Psoas muscle (tissue), 8 donors: Measurements from ENCODE around the gene DNPEP. TPM values are rescaled to one million over a fixed set of nuclear protein-coding genes. Genes with fewer than 3 reads are reported as not detected.
A peak's percentile ranks its signal among the peaks of the same experiment; 100 is the strongest.

Experiments
- ATAC-seq, 4 donors: fragments of 200-7000 bp; cut with Tn5 transposase; one replicate each; pipeline ENCODE4 v1.9.1; 2020; ENCODE audit warnings: moderate library complexity in 3 of 4, mild to moderate bottlenecking in 2 of 4
- DNase-seq, 2 donors: peaks; one replicate each; pipeline ENCODE4 v3.0.0-alpha.2; 2020
- H3K27ac ChIP-seq: fragments of 200-600 bp; one replicate; pipeline ENCODE4 v1.8.0; 2022
- H3K27me3 ChIP-seq, 3 donors: fragments of 200-600 bp in 1 of 3; one replicate each; pipeline versions ENCODE4 v1.6.1 to v1.8.0; 2013 to 2022; ENCODE audit warnings: low read length in 2 of 3, mild to moderate bottlenecking in 2 of 3, moderate library complexity in 1 of 3; ENCODE audit not compliant: insufficient read depth in 3 of 3
- H3K36me3 ChIP-seq, 2 donors: fragments of 200-600 bp in 1 of 2; one replicate each; pipeline versions ENCODE4 v1.6.1 to v1.8.0; 2013 to 2022; ENCODE audit warnings: low read depth in 1 of 2, mild to moderate bottlenecking in 1 of 2, moderate library complexity in 1 of 2; ENCODE audit not compliant: insufficient read depth in 1 of 2
- H3K4me1 ChIP-seq: fragments of 200-600 bp; one replicate; pipeline ENCODE4 v1.8.0; 2022
- H3K4me3 ChIP-seq: fragments of 200-600 bp; one replicate; pipeline ENCODE4 v1.8.0; 2022; ENCODE audit warnings: mild to moderate bottlenecking
- H3K9me3 ChIP-seq: fragments of 200-600 bp; one replicate; pipeline ENCODE4 v1.8.0; 2022
- CTCF ChIP-seq: fragments of 200-600 bp; IDR thresholded peaks from one replicate; pipeline ENCODE4 v1.8.0; 2022; ENCODE audit warnings: antibody characterized with exemption
- WGBS, 3 donors: extraction: QIAGEN DNeasy Blood & Tissue Kit; methylation state at CpG; one replicate each; pipeline versions ENCODE4 v1.1.6 to v1.1.7; 2013; 5-methylcytosine and 5-hydroxymethylcytosine counted together
- intact Hi-C, 2 donors: fragments of 100-400 bp; cut with DNase I; formaldehyde crosslinking; loops; one replicate each; pipeline versions ENCODE4 v1.11.0 to v1.14.2; 2022
- polyA plus RNA-seq, 3 donors: library from polyadenylated mRNA; stranded (reverse); fragments of 200-250 nt; gene quantifications; one replicate each; pipeline ENCODE4 v1.2.3, GENCODE V29; 2013
- total RNA-seq, 4 donors: library from RNA; stranded (reverse); fragmentation: NEBNext Ultra II Directional in 2 of 4; extraction: Animal tissue kit (Norgen Biotek cat#: 25700) in 2 of 4; gene quantifications; one replicate each; pipeline versions ENCODE4 v1.2.1 to v1.2.4, GENCODE V29; 2021 to 2023
- donor health status: healthy with polysubstance abuse.
- donor health status: DM: no; HTN: no; CAD: no; lungs with moderate emphysema.
- donor health status: Bipolar disorder and iron deficiency.
- donor health status: healthy.
- donor health status: DM: yes; HTN: yes; CAD: no.
- donor health status: DM: no; HTN: no; CAD: no.
- donor health status: DM: no; HTN: no; CAD: no.
- donor health status: DM: yes; HTN: yes; CAD: no.

Gene DNPEP
- total and polyA plus RNA-seq, 7 donors, result 46.7 to 93.1 (median 65.4) TPM

GRCh38 chr2:219400562-219400961 is 12.8 kb upstream of the DNPEP start:
- Histone ChIP-seq H3K36me3 (no peaks in the 10 kb centered on the region), H3K9me3 (no peaks in the 10 kb centered on the region), H3K27ac (peak overlapping the region; percentile 91), H3K4me3 (no peak overlapping the region), H3K27me3 (no peaks in the 10 kb centered on the region), H3K4me1 (peaks cover 66% of the 10 kb centered on the region)
- TF ChIP-seq CTCF, result no peak
- intact Hi-C loops, result loop anchor here (5.0 kb wide), 2 partner anchors 52 to 132 kb away; no protein-coding TSS in a partner anchor
- DNase-seq, result no peak
- 58 to 80% (median 61%) methylated on average over 6 of the region's 6 CpGs for WGBS, 3 donors
- ATAC-seq, result no peak

- H3K4me3 ChIP-seq, result peak overlapping the region; percentile 48
- intact Hi-C loops, result loop anchor here (5.0 kb wide), 2 partner anchors 52 to 132 kb away; no protein-coding TSS in a partner anchor
- peak overlapping the region; percentile 91 for H3K27ac ChIP-seq
- ATAC-seq (no peak), DNase-seq (no peak)
- TF ChIP-seq CTCF, result no peak
- WGBS, 3 donors, result 44 to 73% (median 57%) methylated on average over 14 of the region's 14 CpGs
- H3K27me3 ChIP-seq, result no peaks in the 10 kb centered on the region
- peaks cover 61% of the 10 kb centered on the region for H3K4me1 ChIP-seq
- no peaks in the 10 kb centered on the region for H3K36me3 ChIP-seq
- no peaks in the 10 kb centered on the region for H3K9me3 ChIP-seq
Measured at GRCh38 chr2:219399716-219400478, 12.2 kb upstream of the DNPEP start.

GRCh38 chr2:219398721-219399363 is 11.1 kb upstream of the DNPEP start:
- H3K27ac ChIP-seq, result peak overlapping the region; percentile 91

GRCh38 chr2:219396863-219397457 is 9.2 kb upstream of the DNPEP start:
- no peaks in the 10 kb centered on the region for H3K27me3 ChIP-seq
- peak overlapping the region; percentile 91 for H3K27ac ChIP-seq
- H3K9me3 ChIP-seq, result no peaks in the 10 kb centered on the region
- H3K36me3 ChIP-seq, result no peaks in the 10 kb centered on the region
- no peak for ATAC-seq
- intact Hi-C loops, result no loop called here
- WGBS, 3 donors, result 59 to 62% (median 60%) methylated on average over 6 of the region's 6 CpGs
- H3K4me3 ChIP-seq, result no peak overlapping the region
- no peak for TF ChIP-seq CTCF
- no peak for DNase-seq
- peaks cover 41% of the 10 kb centered on the region for H3K4me1 ChIP-seq

More at GRCh38 chr2:219398721-219399363, 11.1 kb upstream of the DNPEP start:
- DNase-seq, result peak in 1 of 2 donors; percentile 65
- Histone ChIP-seq H3K9me3 (no peaks in the 10 kb centered on the region), H3K27me3 (no peaks in the 10 kb centered on the region), H3K36me3 (no peaks in the 10 kb centered on the region), H3K4me1 (peaks cover 56% of the 10 kb centered on the region), H3K4me3 (peak overlapping the region; percentile 48)
- peak; percentile 40 to 77 (median 58) for ATAC-seq
- intact Hi-C loops, result no loop called here
- 11 to 21% (median 18%) methylated on average over 5 of the region's 5 CpGs for WGBS, 3 donors
- TF ChIP-seq CTCF, result no peak
